HG03442 (cell line): ENCODE data around the gene MOB2.

ENCODE experiments used
- ATAC-seq: cut with Tn5 transposase; IDR thresholded peaks from one replicate; pipeline ENCODE4 v1.9.1; 2021; ENCODE audit warnings: mild to moderate bottlenecking, moderate library complexity; ENCODE audit not compliant: unreplicated experiment

MOB2 gene

GRCh38 chr11:1475841-1476240, 10.7 kb downstream of the MOB2 start:
- ATAC-seq = no peak

GRCh38 chr11:1473786-1474185, 12.8 kb downstream of the MOB2 start:
- ATAC-seq = no peak

GRCh38 chr11:1473011-1473628, 13.5 kb downstream of the MOB2 start:
- ATAC-seq = no peak

DNA sequence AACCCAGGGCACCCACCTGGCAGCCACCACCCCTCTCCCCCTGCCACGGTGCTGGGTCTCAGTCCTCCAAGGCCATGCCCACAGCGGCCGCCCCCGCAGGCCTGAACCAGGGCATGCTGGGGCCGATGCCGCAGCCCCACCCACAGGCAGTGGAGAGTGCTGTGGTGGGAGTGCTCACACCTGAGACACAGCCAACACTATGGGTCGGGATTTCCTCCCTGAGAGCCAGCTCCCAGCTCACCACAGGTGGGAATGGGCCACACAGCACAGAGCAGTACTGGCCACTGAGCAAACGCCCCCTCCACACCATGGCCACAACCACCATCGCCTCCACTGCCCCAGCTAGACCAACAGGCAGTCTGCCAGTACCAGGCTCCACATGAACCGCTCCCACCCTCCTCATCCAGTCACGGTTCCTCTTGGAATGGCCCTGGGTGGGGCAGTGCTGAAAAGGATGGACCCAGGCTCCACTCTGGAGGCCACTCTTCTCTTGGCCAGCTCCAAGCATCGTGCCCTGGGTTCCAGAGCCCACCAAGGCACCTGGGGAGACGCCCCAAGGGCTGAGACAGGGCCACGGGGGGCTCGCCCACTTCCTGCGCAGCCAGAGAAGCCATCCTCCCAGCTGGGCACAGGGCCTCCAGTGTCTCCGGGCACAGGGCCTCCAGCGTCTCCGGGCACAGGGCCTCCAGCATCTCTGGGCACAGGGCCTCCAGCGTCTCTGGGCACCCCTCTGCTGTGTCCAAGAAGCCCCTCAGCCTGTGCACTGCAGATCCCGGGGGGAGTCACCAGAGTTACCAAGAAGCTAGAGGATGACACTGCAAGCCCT, 14.2 kb downstream of the MOB2 start:
- no peak for ATAC-seq

DNA sequence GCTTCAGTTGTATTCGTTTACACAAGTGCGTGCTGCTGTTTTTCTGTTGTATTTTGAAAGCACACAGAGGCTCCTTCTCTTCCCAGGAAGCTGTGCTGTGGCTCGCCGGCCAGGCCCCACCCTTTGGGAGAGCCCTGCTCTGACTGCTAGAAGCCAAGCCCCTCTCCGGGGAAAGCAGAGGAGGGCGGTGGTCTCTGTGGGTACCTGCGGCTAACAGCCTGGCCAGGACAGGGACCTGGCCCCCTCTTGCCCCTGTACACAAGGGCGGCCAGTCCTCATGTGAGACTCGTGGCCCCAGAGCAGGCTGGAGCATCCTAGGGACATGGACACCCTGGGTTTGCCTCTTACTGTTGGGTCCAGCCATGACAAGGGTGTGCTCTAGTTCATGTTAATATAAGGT, 14.8 kb downstream of the MOB2 start:
- no peak for ATAC-seq

DNA sequence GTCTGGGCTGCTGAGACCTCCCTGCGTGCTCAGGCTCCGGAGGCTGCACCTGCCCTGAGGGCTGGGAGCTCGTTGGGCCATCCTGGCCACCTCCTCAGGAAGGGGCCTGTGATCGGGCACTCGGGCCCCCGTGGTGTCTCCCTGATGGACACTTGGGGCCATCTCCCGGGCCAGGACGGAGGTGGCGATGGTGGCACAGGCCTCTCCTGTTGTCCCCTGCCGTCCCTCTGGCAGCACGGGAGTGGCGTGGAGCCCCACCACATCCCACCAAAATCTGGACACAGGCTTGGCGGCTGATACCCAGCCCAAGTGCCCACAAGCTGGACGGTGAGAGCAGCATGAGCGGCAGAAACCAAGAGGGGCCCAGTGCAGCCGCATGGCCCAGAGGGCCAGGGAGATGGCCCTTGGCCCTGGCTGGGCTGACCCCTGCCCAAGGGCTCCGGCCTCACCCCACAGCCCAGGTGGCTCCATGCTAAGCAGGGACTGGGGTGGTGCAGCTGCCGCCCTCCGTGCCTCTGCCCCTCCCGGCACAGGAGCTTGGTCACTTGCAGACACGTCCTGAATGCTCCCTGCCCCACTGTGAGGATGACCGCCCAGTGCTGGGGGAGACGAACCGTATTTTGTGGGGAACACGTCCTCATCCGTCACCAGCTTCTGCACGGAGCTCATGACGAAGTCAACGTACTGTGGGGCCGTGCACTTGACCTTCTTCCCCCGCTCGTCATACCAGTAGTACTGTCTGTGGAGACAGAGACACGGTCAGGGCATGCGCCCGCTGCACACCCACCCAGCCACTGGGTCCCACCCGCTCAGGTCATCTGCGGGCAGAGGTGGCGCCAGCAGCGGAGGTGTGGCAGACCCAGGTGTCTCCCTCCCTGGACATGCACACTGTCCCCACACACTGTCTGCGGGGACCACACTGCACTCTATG, 15.6 kb downstream of the MOB2 start:
- ATAC-seq = no peak

DNA sequence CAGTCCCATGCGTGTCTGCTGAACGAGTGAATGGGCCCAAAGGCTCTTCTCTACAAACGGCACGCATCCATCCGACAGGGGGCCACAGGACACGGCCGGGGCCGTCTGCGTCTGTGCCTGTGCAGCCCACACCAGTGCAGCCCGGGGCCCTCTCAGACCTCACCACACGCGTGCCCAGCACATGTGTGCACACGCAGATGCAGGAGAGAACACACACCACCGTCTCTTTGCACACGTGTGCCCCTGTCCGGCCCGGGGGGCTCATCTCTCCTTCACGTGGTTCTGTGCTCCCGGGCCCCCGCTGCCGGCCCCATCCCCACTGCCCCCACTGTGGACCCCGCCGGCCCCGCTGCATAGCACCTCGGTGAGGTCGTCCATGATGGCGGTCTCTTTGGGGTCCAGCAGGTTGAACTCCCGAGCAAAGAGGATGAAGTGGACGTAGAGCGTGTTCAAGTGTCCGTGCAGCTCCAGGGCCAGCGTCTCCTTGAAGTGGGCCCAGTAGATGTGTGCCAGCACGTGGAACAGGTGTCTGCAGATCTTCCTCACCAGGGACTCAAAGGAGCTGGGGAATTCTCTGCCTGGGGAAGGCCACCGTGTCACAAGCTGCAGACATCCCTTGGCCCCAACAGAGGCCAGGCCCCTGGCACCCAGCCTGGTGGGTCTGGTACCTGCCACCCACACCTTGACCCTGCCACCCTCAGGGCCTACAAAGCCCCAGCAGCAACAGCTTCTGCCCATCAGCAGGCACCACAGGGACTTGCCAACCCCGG, 16.5 kb downstream of the MOB2 start:
- no peak for ATAC-seq

- no peak for ATAC-seq
Measured at GRCh38 chr11:1469287-1469910, 17.2 kb downstream of the MOB2 start.

DNA sequence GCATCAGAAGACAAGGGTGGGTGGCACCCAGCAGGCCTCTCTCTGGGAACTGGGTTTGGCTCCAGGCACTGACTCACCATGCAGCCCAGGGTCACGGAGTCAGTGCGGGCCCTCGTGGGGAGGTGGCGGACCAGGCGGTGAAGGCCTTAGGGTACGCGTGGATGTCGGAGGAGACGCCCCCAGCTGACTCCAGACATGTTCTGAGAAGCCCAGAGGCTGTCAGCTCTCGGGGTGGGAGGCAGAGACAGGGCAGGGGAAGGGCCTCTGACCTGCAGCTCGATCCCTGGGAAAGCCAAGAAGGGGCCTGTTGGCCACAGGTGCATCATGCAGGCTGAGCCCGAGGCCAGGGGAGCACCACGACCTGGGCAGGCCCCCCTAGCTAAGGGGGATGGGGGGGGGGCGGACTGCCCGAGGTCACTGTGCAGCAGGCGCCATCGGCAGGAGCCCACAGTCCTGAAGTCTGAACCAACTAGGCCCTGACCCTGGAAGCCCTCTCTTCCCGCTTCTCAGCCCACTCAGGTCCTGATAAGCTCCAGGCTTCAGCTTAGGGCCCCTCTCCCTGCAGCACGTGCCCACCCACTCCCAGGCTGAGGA, 18.0 kb downstream of the MOB2 start:
- no peak for ATAC-seq

- ATAC-seq = no peak
Measured at GRCh38 chr11:1468002-1468401, 18.6 kb downstream of the MOB2 start.

DNA sequence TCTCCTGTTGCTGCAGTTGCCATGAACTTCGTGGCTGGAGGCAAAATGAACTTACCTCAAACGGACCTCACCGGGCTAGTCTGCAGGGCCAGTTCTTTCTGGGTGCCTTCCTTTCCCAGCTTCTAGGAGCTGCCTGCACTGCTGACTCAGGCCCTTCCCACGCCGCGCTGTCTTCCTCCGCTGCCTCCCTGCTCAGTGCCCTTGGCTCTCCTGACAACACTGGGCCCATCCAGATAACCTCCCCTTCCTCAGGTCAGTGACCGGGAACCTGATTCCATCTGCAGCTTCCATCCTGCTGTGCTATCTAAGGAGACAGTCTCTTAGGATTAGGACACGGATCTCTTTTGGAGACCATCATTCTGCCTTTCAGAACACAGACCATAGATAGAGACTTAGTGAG, 19.3 kb downstream of the MOB2 start:
- ATAC-seq = no peak

- no peak for ATAC-seq
Measured at GRCh38 chr11:1466784-1467183, 19.8 kb downstream of the MOB2 start.

DNA sequence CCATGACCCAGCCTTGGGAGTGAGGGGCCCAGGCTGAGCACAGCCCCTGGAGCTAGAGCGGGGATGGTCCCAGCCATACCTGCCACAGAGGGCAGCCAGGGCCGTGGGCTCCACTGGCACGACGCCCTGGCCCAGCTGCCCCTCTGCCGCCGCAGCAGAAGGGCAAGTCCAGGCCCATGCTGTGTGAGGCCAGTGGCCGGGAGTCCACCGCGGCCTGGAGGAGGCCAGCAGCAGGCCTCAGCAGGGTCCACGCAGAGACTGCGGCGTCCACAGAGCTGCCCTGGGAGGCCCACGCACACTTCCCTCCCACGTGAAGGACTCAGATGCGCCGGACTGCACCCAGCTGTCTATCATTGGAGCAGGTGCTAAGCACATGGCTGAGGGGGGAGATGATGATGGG, 23.5 kb downstream of the MOB2 start:
- ATAC-seq = no peak

GRCh38 chr11:1462698-1462975, 23.9 kb downstream of the MOB2 start:
- ATAC-seq = no peak

DNA sequence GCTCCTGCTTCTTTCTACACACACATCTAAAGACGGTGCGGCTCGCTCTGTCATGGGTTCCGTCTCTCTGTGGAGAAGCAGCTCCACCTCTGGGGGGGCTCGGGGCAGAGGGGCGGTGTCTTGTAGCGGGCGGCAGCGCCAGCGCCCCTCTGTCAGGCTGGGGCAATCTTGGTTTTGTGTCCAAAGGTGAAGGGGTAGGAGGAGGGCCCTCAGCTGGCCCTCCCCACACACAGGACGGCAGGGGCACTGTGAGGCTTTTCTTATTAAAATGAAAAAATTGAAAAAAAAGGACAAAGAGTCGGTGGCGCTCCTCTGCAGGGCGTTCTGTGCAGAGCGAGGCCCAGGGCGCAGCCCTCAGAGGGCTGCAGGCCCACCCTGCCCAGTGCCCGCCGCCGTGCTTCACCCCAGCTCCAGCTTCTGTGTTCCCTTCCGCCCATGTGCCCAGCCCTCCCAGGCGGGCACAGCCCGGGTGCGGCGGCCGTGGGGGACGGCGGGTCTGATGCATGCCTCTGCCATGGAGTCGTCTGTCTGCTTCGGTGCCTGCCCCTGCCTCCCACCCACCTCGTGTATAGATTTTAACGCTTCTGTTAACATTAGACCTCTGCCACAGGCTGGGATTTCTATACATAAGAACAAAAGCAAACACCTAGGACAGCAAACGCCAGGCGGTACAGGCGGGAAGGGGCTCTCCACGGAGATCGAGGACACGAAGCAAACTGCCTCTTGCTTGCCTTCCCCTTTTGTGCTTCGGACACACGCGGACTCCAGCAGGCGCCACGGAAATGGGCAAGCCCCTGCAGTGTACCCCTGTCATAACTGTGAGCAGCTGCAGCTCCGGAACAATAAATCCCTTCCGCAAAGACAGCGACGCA, 24.5 kb downstream of the MOB2 start:
- ATAC-seq = no peak

- ATAC-seq = no peak
Measured at GRCh38 chr11:1460986-1461825, 25.4 kb downstream of the MOB2 start.

- no peak for ATAC-seq
Measured at GRCh38 chr11:1460396-1460985, 26.1 kb downstream of the MOB2 start.
